T-cell (primary cell): ENCODE results near the gene TPM1. TPM values are rescaled to one million over a fixed set of nuclear protein-coding genes. Genes with fewer than 3 reads are reported as not detected.

Experiments
- ATAC-seq, 4 experiments: fragments of 200-7000 bp in 3 of 4; fragments of 150-1000 bp in 1 of 4; cut with Tn5 transposase; replicated peaks in 1 of 4; 1 replicate in 3 of 4; 2 replicates in 1 of 4; pipeline ENCODE4 v1.10.0; 2021; ENCODE audit warnings: moderate library complexity in 3 of 4, mild to moderate bottlenecking in 2 of 4, moderate number of reproducible peaks in 1 of 4
- CTCF ChIA-PET, 2 donors: fragments of 300-600 bp; sonication (Branson Sonifier 250); formaldehyde crosslinking; loops; one replicate each; lab custom pipeline; 2022; ENCODE audit warnings: antibody characterized with exemption in 2 of 2; lab: Charles Lee
- POLR2A ChIA-PET, 2 donors: fragments of 300-600 bp; sonication (Branson Sonifier 250); formaldehyde crosslinking; loops; one replicate each; lab custom pipeline; 2022; ENCODE audit warnings: antibody characterized with exemption in 2 of 2; lab: Charles Lee
- DNase-seq, 35 experiments: peaks; one replicate each; pipeline versions ENCODE4 v3.0.0 to v3.0.0-alpha.2; 2013 to 2023
- H3K27ac ChIP-seq: one replicate; pipeline ENCODE4 v1.5.1; 2013; ENCODE audit warnings: low read length
- H3K27me3 ChIP-seq, 2 experiments: replicated peaks in 1 of 2; 1 replicate in 1 of 2; 2 replicates in 1 of 2; pipeline versions ENCODE4 v1.6.1 to v1.7.0; 2013; ENCODE audit warnings: low read length in 1 of 2, mixed read lengths in 1 of 2; ENCODE audit not compliant: control insufficient read depth in 2 of 2, insufficient read depth in 2 of 2; ENCODE audit errors: extremely low read depth in 1 of 2
- H3K36me3 ChIP-seq, 2 donors: 1 replicate in 1 of 2; 2 replicates in 1 of 2; pipeline versions ENCODE4 v1.6.1 to v1.7.0; 2013; ENCODE audit warnings: low read length in 1 of 2; ENCODE audit not compliant: control insufficient read depth in 2 of 2, insufficient read depth in 1 of 2; ENCODE audit errors: extremely low read depth in 1 of 2
- H3K4me1 ChIP-seq, 2 experiments: 1 replicate in 1 of 2; 2 replicates in 1 of 2; pipeline versions ENCODE4 v1.6.1 to v1.7.0; 2013; ENCODE audit warnings: low read length in 2 of 2, mixed read lengths in 1 of 2; ENCODE audit not compliant: insufficient read depth in 2 of 2, control insufficient read depth in 1 of 2; ENCODE audit errors: extremely low read depth in 1 of 2
- H3K4me3 ChIP-seq, 2 donors: 1 replicate in 1 of 2; 2 replicates in 1 of 2; pipeline versions ENCODE4 v1.5.1 to v1.7.0; 2013; ENCODE audit warnings: mild to moderate bottlenecking in 2 of 2, low read length in 1 of 2, moderate library complexity in 1 of 2; ENCODE audit not compliant: control insufficient read depth in 1 of 2; ENCODE audit errors: extremely low read depth in 1 of 2
- H3K9me3 ChIP-seq: 2 replicates; pipeline ENCODE4 v1.7.0; 2013
- H3K27ac Mint-ChIP-seq, 2 donors: one replicate each; pipeline ENCODE4 v1.8.0; 2020 to 2021; ENCODE audit warnings: mild to moderate bottlenecking in 2 of 2, mixed read lengths in 2 of 2
- H3K27me3 Mint-ChIP-seq, 2 donors: one replicate each; pipeline ENCODE4 v1.8.0; 2021 to 2022; ENCODE audit warnings: mixed read lengths in 2 of 2
- H3K36me3 Mint-ChIP-seq: one replicate; pipeline ENCODE4 v1.8.0; 2021; ENCODE audit warnings: mixed read lengths
- H3K4me1 Mint-ChIP-seq, 3 donors: one replicate each; pipeline ENCODE4 v1.8.0; 2020 to 2022; ENCODE audit warnings: mixed read lengths in 3 of 3, mild to moderate bottlenecking in 1 of 3
- H3K4me3 Mint-ChIP-seq, 3 donors: one replicate each; pipeline ENCODE4 v1.8.0; 2020 to 2022; ENCODE audit warnings: mild to moderate bottlenecking in 3 of 3, mixed read lengths in 3 of 3, moderate library complexity in 3 of 3
- H3K9me3 Mint-ChIP-seq, 3 donors: one replicate each; pipeline ENCODE4 v1.8.0; 2020 to 2022; ENCODE audit warnings: mixed read lengths in 3 of 3
- WGBS: methylation state at CpG from one replicate; pipeline ENCODE4 v1.1.5; 2013; ENCODE audit warnings: missing lambda C conversion rate; ENCODE audit not compliant: insufficient coverage; 5-methylcytosine and 5-hydroxymethylcytosine counted together
- total RNA-seq, 35 experiments: library from RNA in 6 of 35; stranded (reverse) in 6 of 35; fragments of 120-200 nt in 1 of 35; gene quantifications; one replicate each; pipeline versions ENCODE4 v1.2.1 to v1.2.4 and lab custom pipeline; 2013 to 2026

TPM1 gene
- total RNA-seq, 5 donors from 2014 or later (not counting 1 experiment from before 2014, with no cell fraction given) = 12.1 to 27.0 (median 23.3) TPM

DNA sequence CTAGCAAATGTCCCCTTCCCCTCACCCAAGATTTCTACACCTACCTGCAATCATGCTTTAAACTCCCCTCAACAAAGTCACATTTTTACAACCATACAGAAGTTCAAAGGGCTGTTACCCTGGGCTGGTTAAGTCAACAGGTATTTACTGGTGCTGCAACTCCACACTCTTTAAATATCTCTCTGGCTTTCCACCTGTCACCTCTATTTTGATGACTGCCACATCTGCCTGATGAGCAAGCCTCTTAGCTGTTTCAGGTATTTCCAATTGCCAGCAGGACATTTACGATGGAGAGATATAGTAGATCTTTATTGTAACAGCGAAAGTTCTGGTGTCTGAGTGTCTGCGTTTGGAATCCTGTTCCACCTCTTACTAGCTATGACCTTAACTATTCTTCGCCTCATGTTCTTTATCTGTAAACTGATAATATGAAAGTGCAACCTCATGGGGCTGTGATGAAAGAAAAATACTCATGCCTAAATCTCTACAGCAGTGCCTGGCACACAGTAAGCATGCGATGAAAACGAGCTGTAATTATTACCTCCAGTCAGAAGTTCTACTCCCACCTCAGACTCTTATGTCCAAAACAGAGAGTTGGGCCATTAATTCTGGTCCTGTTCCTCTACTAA lies 44.2 kb upstream of the TPM1 start:
- Histone ChIP-seq H3K9me3 (no peaks in the 10 kb centered on the region), H3K27me3 (peaks cover 0 to 10% of the 10 kb centered on the region in 2 experiments), H3K4me3 (no peak overlapping the region), H3K36me3 (no peaks in the 10 kb centered on the region), H3K4me1 (no peaks in the 10 kb centered on the region), H3K27ac (no peak overlapping the region)
- Mint-ChIP-seq H3K4me3 (no peak overlapping the region), H3K4me1 (no peaks in the 10 kb centered on the region), H3K27ac (no peak overlapping the region), H3K27me3 (peaks cover 3 to 12% of the 10 kb centered on the region in 2 donors), H3K36me3 (no peaks in the 10 kb centered on the region), H3K9me3 (no peaks in the 10 kb centered on the region)
- ChIA-PET CTCF (no interaction called here), POLR2A (no interaction called here)
- 90% methylated on average over 2 of the region's 6 CpGs for WGBS
- DNase-seq (no peak), ATAC-seq (no peak)

DNA sequence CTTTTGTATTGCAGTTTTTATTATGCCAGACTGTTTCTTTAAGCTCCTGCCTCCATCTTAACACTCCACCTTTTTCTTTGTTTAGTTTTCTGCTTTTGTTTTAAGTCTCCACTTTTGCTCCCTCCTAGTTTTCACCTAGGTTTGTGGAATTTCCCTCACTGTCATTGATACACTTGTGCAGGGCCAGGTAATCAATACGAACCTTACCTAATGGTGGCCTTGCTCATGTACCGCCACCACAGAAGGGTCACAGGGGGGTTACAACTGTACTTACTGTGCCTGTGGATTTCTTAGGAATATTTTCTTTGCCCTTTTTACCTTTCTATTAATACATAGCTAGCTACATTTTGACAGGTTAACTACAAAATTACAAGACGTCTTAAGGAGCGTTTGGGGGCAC lies 43.4 kb upstream of the TPM1 start:
- Histone ChIP-seq H3K4me1 (no peaks in the 10 kb centered on the region), H3K27ac (no peak overlapping the region), H3K36me3 (no peaks in the 10 kb centered on the region), H3K4me3 (no peak overlapping the region), H3K9me3 (no peaks in the 10 kb centered on the region), H3K27me3 (peaks cover 0 to 10% of the 10 kb centered on the region in 2 experiments)
- no CpG with 5 or more reads among the region's 4 CpGs for WGBS
- H3K27ac Mint-ChIP-seq = no peak overlapping the region
- ATAC-seq = no peak
- H3K4me1 Mint-ChIP-seq = no peaks in the 10 kb centered on the region
- ChIA-PET CTCF (no interaction called here), POLR2A (interaction anchor here in 1 of 2 donors (0.6 kb wide), 1 partner anchor 52 kb away, joined by 3 read pairs; no protein-coding TSS in a partner anchor)
- H3K9me3 Mint-ChIP-seq = no peaks in the 10 kb centered on the region
- H3K4me3 Mint-ChIP-seq = no peak overlapping the region
- H3K36me3 Mint-ChIP-seq = no peaks in the 10 kb centered on the region
- DNase-seq = no peak
- H3K27me3 Mint-ChIP-seq = peaks cover 3 to 12% of the 10 kb centered on the region in 2 donors

GRCh38 chr15:62999923-63000561 lies 42.5 kb upstream of the TPM1 start:
- Histone ChIP-seq H3K27me3 (peaks cover 0 to 7% of the 10 kb centered on the region in 2 experiments), H3K4me1 (no peaks in the 10 kb centered on the region), H3K4me3 (no peak overlapping the region), H3K36me3 (no peaks in the 10 kb centered on the region), H3K27ac (no peak overlapping the region), H3K9me3 (no peaks in the 10 kb centered on the region)
- Mint-ChIP-seq H3K27me3 (peaks cover 3 to 10% of the 10 kb centered on the region in 2 donors), H3K4me3 (no peak overlapping the region), H3K9me3 (no peaks in the 10 kb centered on the region), H3K36me3 (no peaks in the 10 kb centered on the region), H3K27ac (no peak overlapping the region), H3K4me1 (no peaks in the 10 kb centered on the region)
- DNase-seq = no peak
- CTCF ChIA-PET = interaction anchor here in 1 of 2 donors (0.6 kb wide), 1 partner anchor 536 kb away, joined by 3 read pairs; no protein-coding TSS in a partner anchor
- ATAC-seq = no peak
- POLR2A ChIA-PET = interaction anchor here in 1 of 2 donors (0.6 kb wide), 1 partner anchor 53 kb away, joined by 3 read pairs; no protein-coding TSS in a partner anchor
- WGBS = 89% methylated on average over 9 of the region's 12 CpGs

DNA sequence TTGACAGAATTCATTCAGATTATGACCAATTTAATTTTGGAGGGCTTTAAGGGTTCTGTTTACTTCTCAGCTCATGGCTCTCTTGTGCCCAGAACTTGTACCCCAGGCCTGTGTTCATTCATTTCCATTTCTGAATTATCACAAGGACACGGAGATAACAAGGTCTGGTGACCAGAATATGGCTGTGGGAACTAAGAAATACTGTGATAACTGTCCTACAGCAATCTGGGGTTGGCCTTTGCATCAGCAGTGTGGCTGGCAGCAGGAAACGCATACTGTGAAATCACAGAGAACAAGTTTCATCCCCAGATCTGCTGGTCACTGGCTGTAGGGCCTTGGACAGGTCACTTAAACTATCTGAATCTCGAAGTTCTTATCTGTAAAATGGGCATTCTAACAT lies 41.8 kb upstream of the TPM1 start:
- Histone ChIP-seq H3K27ac (no peak overlapping the region), H3K9me3 (no peaks in the 10 kb centered on the region), H3K4me1 (no peaks in the 10 kb centered on the region), H3K27me3 (peaks cover 0 to 7% of the 10 kb centered on the region in 2 experiments), H3K36me3 (no peaks in the 10 kb centered on the region), H3K4me3 (no peak overlapping the region)
- ATAC-seq (no peak), DNase-seq (no peak)
- Mint-ChIP-seq H3K4me1 (no peaks in the 10 kb centered on the region), H3K36me3 (no peaks in the 10 kb centered on the region), H3K4me3 (no peak overlapping the region), H3K9me3 (no peaks in the 10 kb centered on the region), H3K27me3 (peaks cover 3 to 10% of the 10 kb centered on the region in 2 donors), H3K27ac (no peak overlapping the region)
- POLR2A ChIA-PET = no interaction called here
- CTCF ChIA-PET = interaction anchor here in 1 of 2 donors (0.6 kb wide), 1 partner anchor 535 kb away, joined by 3 read pairs; no protein-coding TSS in a partner anchor
- WGBS = no CpG with 5 or more reads among the region's 3 CpGs

GRCh38 chr15:63004211-63004610 lies 38.3 kb upstream of the TPM1 start:
- Histone ChIP-seq H3K4me3 (no peak overlapping the region), H3K4me1 (no peaks in the 10 kb centered on the region), H3K27ac (no peak overlapping the region), H3K36me3 (no peaks in the 10 kb centered on the region), H3K27me3 (peaks cover 0 to 3% of the 10 kb centered on the region in 2 experiments), H3K9me3 (no peaks in the 10 kb centered on the region)
- Mint-ChIP-seq H3K9me3 (no peaks in the 10 kb centered on the region), H3K27me3 (peaks cover 14 to 15% of the 10 kb centered on the region in 2 donors), H3K27ac (no peak overlapping the region), H3K4me1 (no peaks in the 10 kb centered on the region), H3K4me3 (no peak overlapping the region), H3K36me3 (no peaks in the 10 kb centered on the region)
- CTCF ChIA-PET = no interaction called here
- POLR2A ChIA-PET = no interaction called here
- ATAC-seq (no peak), DNase-seq (no peak)
- 100% methylated on average over 2 of the region's 2 CpGs for WGBS

- H3K9me3 Mint-ChIP-seq = no peaks in the 10 kb centered on the region
- Histone ChIP-seq H3K9me3 (no peaks in the 10 kb centered on the region), H3K27me3 (peaks cover 0 to 3% of the 10 kb centered on the region in 2 experiments), H3K36me3 (no peaks in the 10 kb centered on the region), H3K4me3 (no peak overlapping the region), H3K4me1 (no peaks in the 10 kb centered on the region), H3K27ac (no peak overlapping the region)
- ChIA-PET POLR2A (no interaction called here), CTCF (no interaction called here)
- no peak for ATAC-seq
- H3K4me1 Mint-ChIP-seq = no peaks in the 10 kb centered on the region
- no peak overlapping the region for H3K27ac Mint-ChIP-seq
- DNase-seq = no peak
- no peaks in the 10 kb centered on the region for H3K36me3 Mint-ChIP-seq
- 83% methylated on average over 5 of the region's 8 CpGs for whole genome bisulfite sequencing
- no peak overlapping the region for H3K4me3 Mint-ChIP-seq
- H3K27me3 Mint-ChIP-seq = peaks cover 14% of the 10 kb centered on the region in 2 donors
These were observed 36.3 kb upstream of the TPM1 start for GRCh38 chr15:63006032-63006878.
